Measurements from ENCODE around the gene DGKZ.

- TF ChIP-seq, protein P1, sequence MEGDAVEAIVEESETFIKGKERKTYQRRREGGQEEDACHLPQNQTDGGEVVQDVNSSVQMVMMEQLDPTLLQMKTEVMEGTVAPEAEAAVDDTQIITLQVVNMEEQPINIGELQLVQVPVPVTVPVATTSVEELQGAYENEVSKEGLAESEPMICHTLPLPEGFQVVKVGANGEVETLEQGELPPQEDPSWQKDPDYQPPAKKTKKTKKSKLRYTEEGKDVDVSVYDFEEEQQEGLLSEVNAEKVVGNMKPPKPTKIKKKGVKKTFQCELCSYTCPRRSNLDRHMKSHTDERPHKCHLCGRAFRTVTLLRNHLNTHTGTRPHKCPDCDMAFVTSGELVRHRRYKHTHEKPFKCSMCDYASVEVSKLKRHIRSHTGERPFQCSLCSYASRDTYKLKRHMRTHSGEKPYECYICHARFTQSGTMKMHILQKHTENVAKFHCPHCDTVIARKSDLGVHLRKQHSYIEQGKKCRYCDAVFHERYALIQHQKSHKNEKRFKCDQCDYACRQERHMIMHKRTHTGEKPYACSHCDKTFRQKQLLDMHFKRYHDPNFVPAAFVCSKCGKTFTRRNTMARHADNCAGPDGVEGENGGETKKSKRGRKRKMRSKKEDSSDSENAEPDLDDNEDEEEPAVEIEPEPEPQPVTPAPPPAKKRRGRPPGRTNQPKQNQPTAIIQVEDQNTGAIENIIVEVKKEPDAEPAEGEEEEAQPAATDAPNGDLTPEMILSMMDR (conservative IDR thresholded peaks at IDR 0.05) = peak; percentile 100
- TF ChIP-seq ZFX (IDR thresholded peaks at IDR 0.05) = no peak
These were observed at the start of gene DGKZ for GRCh38 chr11:46346886-46347636.
